HCT116 (cell line): Measurements from ENCODE around the gene RPP25. TPM values are rescaled to one million over a fixed set of nuclear protein-coding genes. Genes with fewer than 3 reads are reported as not detected.

ENCODE experiments used
- ATAC-seq: fragments of 200-7000 bp; cut with Tn5 transposase; 2 replicates; pipeline ENCODE4 v1.9.1; 2020; ENCODE audit warnings: mild to moderate bottlenecking, moderate library complexity
- BruUV-seq: library from RNA; stranded (reverse); fragments of 400-500 nt; replicated peaks from 2 replicates; lab custom pipeline; 2021; lab: Mats Ljungman, UMichigan
- CTCF ChIA-PET: fragments of 300-600 bp; sonication (Branson Sonifier 250); formaldehyde crosslinking; loops from one replicate; lab custom pipeline; 2021; ENCODE audit warnings: antibody characterized with exemption; lab: Charles Lee
- POLR2A ChIA-PET: fragments of 300-600, 350-600 bp; sonication (Branson Sonifier 250); formaldehyde crosslinking; loops from one replicate; lab custom pipeline; 2021; ENCODE audit warnings: antibody characterized with exemption; lab: Charles Lee
- RAD21 ChIA-PET, 2 experiments: fragments of 300-600 bp; sonication (Branson Sonifier 250); formaldehyde crosslinking; loops; one replicate each; lab custom pipeline; 2023; ENCODE audit warnings: low total read pairs in 2 of 2; ENCODE audit not compliant: uncharacterized antibody in 2 of 2, unreplicated experiment in 2 of 2, low non-redundant PET in 1 of 2; lab: Charles Lee
- DNase-seq: peaks from one replicate; pipeline ENCODE4 v3.0.0-alpha.2; 2010; ENCODE audit warnings: low read depth, low spot score
- H2AFZ ChIP-seq: fragments of 200-600 bp; shearing (Covaris generic), sonication (generic); 2 replicates; pipeline ENCODE4 v1.6.1; 2017; ENCODE audit warnings: low read depth, mixed run types, mixed read lengths, antibody characterized with exemption, low read length; ENCODE audit not compliant: poor library complexity, severe bottlenecking
- H3K27ac ChIP-seq: 2 replicates; pipeline ENCODE4 v1.5.1; 2012; ENCODE audit warnings: low read depth, low read length
- H3K27me3 ChIP-seq: fragments of 200-600 bp; sonication (generic); 2 replicates; pipeline ENCODE4 v1.6.1; 2016; ENCODE audit warnings: mixed run types, low read length, mixed read lengths; ENCODE audit not compliant: insufficient read depth
- H3K36me3 ChIP-seq, 2 experiments: fragments of 200-500 bp in 1 of 2; fragments of 200-600 bp in 1 of 2; sonication (Bioruptor generic) in 1 of 2; sonication (generic) in 1 of 2; 2 replicates each; pipeline versions ENCODE4 v1.5.1 to v1.6.1; 2014 to 2016; ENCODE audit warnings: low read length in 2 of 2, inconsistent platforms in 1 of 2, mixed read lengths in 1 of 2, mixed run types in 1 of 2; ENCODE audit not compliant: insufficient read depth in 2 of 2, control insufficient read depth in 1 of 2
- H3K4me1 ChIP-seq, 2 experiments: fragments of 200-600 bp in 1 of 2; sonication (generic) in 1 of 2; 2 replicates each; pipeline versions ENCODE4 v1.5.1 to v1.6.1; 2012 to 2017; ENCODE audit warnings: low read length in 2 of 2, inconsistent platforms in 1 of 2, mild to moderate bottlenecking in 1 of 2, mixed read lengths in 1 of 2, mixed run types in 1 of 2, moderate library complexity in 1 of 2; ENCODE audit not compliant: insufficient read depth in 2 of 2, control insufficient read depth in 1 of 2
- H3K4me2 ChIP-seq: fragments of 200-600 bp; sonication (generic); 2 replicates; pipeline ENCODE4 v1.6.1; 2017; ENCODE audit warnings: mixed run types, low read length, mixed read lengths
- H3K4me3 ChIP-seq, 2 experiments: fragments of 200-600 bp in 1 of 2; sonication (generic) in 1 of 2; replicated peaks in 1 of 2; 2 replicates each; pipeline ENCODE4 v1.5.1; 2011 to 2016; ENCODE audit warnings: low read length in 2 of 2, control low read depth in 1 of 2, low read depth in 1 of 2, mild to moderate bottlenecking in 1 of 2, mixed read lengths in 1 of 2, mixed run types in 1 of 2
- H3K79me2 ChIP-seq: fragments of 200-600 bp; sonication (generic); 2 replicates; pipeline ENCODE4 v1.6.1; 2017; ENCODE audit warnings: mild to moderate bottlenecking, mixed run types, low read length, moderate library complexity, mixed read lengths; ENCODE audit not compliant: insufficient read depth
- H3K9ac ChIP-seq: fragments of 200-600 bp; sonication (generic); 2 replicates; pipeline ENCODE4 v1.6.1; 2016; ENCODE audit warnings: low read length, mixed read lengths
- H3K9me2 ChIP-seq: fragments of 200-600 bp; sonication (generic), shearing (Covaris generic); 2 replicates; pipeline ENCODE4 v1.6.1; 2017; ENCODE audit warnings: mixed run types, mild to moderate bottlenecking, moderate library complexity; ENCODE audit not compliant: insufficient read depth
- H3K9me3 ChIP-seq, 2 experiments: fragments of 200-500 bp in 1 of 2; fragments of 200-600 bp in 1 of 2; sonication (Bioruptor generic) in 1 of 2; sonication (generic) in 1 of 2; 2 replicates each; pipeline ENCODE4 v1.6.1; 2014 to 2017; ENCODE audit warnings: low read length in 2 of 2, mixed read lengths in 2 of 2, inconsistent platforms in 1 of 2, low read depth in 1 of 2, mild to moderate bottlenecking in 1 of 2, mixed run types in 1 of 2, moderate library complexity in 1 of 2; ENCODE audit not compliant: control insufficient read depth in 1 of 2, insufficient read depth in 1 of 2
- H4K20me1 ChIP-seq: fragments of 200-600 bp; sonication (generic), shearing (Covaris generic); 2 replicates; pipeline ENCODE4 v1.6.1; 2017; ENCODE audit warnings: mixed run types, mild to moderate bottlenecking, moderate library complexity; ENCODE audit not compliant: insufficient read depth
- ATF3 ChIP-seq: IDR thresholded peaks from 2 replicates; pipeline ENCODE4 v1.6.1; 2012
- CBX3 ChIP-seq: IDR thresholded peaks from 2 replicates; pipeline ENCODE4 v1.6.1; 2012; ENCODE audit warnings: low read depth
- CEBPB ChIP-seq: IDR thresholded peaks from 2 replicates; pipeline ENCODE4 v1.6.1; 2012; ENCODE audit warnings: low read depth
- EGR1 ChIP-seq: IDR thresholded peaks from 2 replicates; pipeline ENCODE4 v1.6.1; 2012; ENCODE audit warnings: low read depth
- ELF1 ChIP-seq: IDR thresholded peaks from 2 replicates; pipeline ENCODE4 v1.6.1; 2012; ENCODE audit warnings: low read depth, borderline replicate concordance
- EZH2 ChIP-seq: fragments of 200-600 bp; sonication (generic); IDR thresholded peaks from 2 replicates; pipeline ENCODE4 v1.6.1; 2017; ENCODE audit warnings: antibody characterized with exemption, mixed run types
- POLR2A ChIP-seq: IDR thresholded peaks from 2 replicates; pipeline ENCODE4 v1.7.0; 2011; ENCODE audit warnings: borderline replicate concordance; ENCODE audit not compliant: insufficient read depth, insufficient read length; ENCODE audit errors: extremely low read depth
- POLR2AphosphoS5 ChIP-seq: IDR thresholded peaks from 2 replicates; pipeline ENCODE4 v1.6.1; 2011; ENCODE audit warnings: mild to moderate bottlenecking, low read depth, low read length, moderate library complexity
- SIN3A ChIP-seq: IDR thresholded peaks from 2 replicates; pipeline ENCODE4 v1.6.1; 2012; ENCODE audit warnings: low read depth
- SRF ChIP-seq: IDR thresholded peaks from 2 replicates; pipeline ENCODE4 v1.6.1; 2012; ENCODE audit warnings: low read depth
- TCF7L2 ChIP-seq: IDR thresholded peaks from 2 replicates; pipeline ENCODE4 v1.7.0; 2011; ENCODE audit warnings: borderline replicate concordance, inconsistent platforms; ENCODE audit not compliant: insufficient read depth, insufficient read length; ENCODE audit errors: extremely low read depth
- ZBTB33 ChIP-seq: IDR thresholded peaks from 2 replicates; pipeline ENCODE4 v1.6.1; 2011; ENCODE audit warnings: mild to moderate bottlenecking, low read length, moderate library complexity; ENCODE audit not compliant: insufficient replicate concordance; ENCODE audit errors: extremely low read depth
- ZFX ChIP-seq: fragments of 450-650 bp; IDR thresholded peaks from 2 replicates; pipeline ENCODE4 v1.6.1; 2017
- ZNF274 ChIP-seq: fragments of 200-500 bp; sonication (Bioruptor generic); IDR thresholded peaks from 2 replicates; pipeline ENCODE4 v1.6.1; 2014; ENCODE audit warnings: mild to moderate bottlenecking, low read depth, low read length, inconsistent platforms
- intact Hi-C: fragments of 100-400 bp; cut with micrococcal nuclease; formaldehyde crosslinking; loops from 2 replicates; pipeline ENCODE4 v1.10.0; 2022
- total RNA-seq: library from RNA; stranded (reverse); gene quantifications from one replicate; pipeline ENCODE4 v1.2.1, GENCODE V29; 2021; ENCODE audit not compliant: unreplicated experiment
- TF ChIP-seq, protein P1 (sequence below): IDR thresholded peaks from 2 replicates; pipeline ENCODE4 v1.6.1; 2012; ENCODE audit warnings: low read depth

The RPP25 gene
- total RNA-seq, 1 experiment from 2014 or later = 5.9 TPM

DNA sequence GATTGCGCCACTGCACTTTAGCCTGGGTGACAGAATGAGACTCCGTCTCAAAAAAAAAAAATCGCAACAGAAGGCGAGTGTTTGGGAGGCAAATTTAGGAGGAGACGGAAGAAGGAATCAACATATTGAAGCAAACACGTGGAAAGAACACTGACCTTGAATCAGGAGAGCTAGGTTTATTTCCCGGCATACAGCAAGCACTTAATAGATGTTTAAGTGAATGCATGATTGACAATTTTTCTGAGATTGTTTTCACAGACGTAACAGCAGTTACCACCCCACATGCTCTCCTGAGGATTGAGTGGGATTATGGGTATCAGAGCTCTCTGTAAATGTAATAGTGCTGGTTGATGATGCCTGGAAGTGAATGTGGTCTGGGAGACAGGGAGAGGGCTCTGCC lies 5.6 kb upstream of the RPP25 start:
- H3K27me3 ChIP-seq = no peaks in the 10 kb centered on the region
- DNase-seq = no peak
- CTCF ChIA-PET = interaction anchor here (3.0 kb wide), 1 partner anchor 11 kb away, joined by 10 read pairs; no protein-coding TSS in a partner anchor
- no peak overlapping the region for H2AFZ ChIP-seq
- H3K27ac ChIP-seq = no peak overlapping the region
- no peak for TF ChIP-seq ELF1
- TF ChIP-seq POLR2A = no peak
- TF ChIP-seq SRF = no peak
- no peak for TF ChIP-seq CEBPB
- no peak for TF ChIP-seq ZNF274
- TF ChIP-seq, protein P1, sequence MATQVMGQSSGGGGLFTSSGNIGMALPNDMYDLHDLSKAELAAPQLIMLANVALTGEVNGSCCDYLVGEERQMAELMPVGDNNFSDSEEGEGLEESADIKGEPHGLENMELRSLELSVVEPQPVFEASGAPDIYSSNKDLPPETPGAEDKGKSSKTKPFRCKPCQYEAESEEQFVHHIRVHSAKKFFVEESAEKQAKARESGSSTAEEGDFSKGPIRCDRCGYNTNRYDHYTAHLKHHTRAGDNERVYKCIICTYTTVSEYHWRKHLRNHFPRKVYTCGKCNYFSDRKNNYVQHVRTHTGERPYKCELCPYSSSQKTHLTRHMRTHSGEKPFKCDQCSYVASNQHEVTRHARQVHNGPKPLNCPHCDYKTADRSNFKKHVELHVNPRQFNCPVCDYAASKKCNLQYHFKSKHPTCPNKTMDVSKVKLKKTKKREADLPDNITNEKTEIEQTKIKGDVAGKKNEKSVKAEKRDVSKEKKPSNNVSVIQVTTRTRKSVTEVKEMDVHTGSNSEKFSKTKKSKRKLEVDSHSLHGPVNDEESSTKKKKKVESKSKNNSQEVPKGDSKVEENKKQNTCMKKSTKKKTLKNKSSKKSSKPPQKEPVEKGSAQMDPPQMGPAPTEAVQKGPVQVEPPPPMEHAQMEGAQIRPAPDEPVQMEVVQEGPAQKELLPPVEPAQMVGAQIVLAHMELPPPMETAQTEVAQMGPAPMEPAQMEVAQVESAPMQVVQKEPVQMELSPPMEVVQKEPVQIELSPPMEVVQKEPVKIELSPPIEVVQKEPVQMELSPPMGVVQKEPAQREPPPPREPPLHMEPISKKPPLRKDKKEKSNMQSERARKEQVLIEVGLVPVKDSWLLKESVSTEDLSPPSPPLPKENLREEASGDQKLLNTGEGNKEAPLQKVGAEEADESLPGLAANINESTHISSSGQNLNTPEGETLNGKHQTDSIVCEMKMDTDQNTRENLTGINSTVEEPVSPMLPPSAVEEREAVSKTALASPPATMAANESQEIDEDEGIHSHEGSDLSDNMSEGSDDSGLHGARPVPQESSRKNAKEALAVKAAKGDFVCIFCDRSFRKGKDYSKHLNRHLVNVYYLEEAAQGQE = no peak
- no peak for TF ChIP-seq ATF3
- no peak for TF ChIP-seq SIN3A
- TF ChIP-seq ZFX = no peak
- TF ChIP-seq EGR1 = no peak
- TF ChIP-seq TCF7L2 = no peak
- TF ChIP-seq EZH2 = no peak
- no peak for TF ChIP-seq CBX3
- no peak for TF ChIP-seq POLR2AphosphoS5
- no peak for TF ChIP-seq ZBTB33
- TF ChIP-seq, all 23 proteins: peak for 0
- Histone ChIP-seq H3K36me3 (no peaks in the 10 kb centered on the region), H3K9ac (no peak overlapping the region), H3K4me1 (peaks cover 11 to 30% of the 10 kb centered on the region in 2 experiments), H3K79me2 (no peaks in the 10 kb centered on the region), H3K4me2 (no peak overlapping the region), H3K9me3 (no peaks in the 10 kb centered on the region), H3K9me2 (no peaks in the 10 kb centered on the region), H3K4me3 (no peak overlapping the region), H4K20me1 (no peaks in the 10 kb centered on the region)
- RAD21 ChIA-PET = no interaction called here
- BruUV-seq = no TSS peak
- no peak for ATAC-seq
- POLR2A ChIA-PET = no interaction called here
- intact Hi-C loops = no loop called here
